GM21447 (cell line): ENCODE data around the gene LAYN.
A peak's percentile ranks its signal among the peaks of the same experiment; 100 is the strongest.

ENCODE experiments used
- ATAC-seq: cut with Tn5 transposase; IDR thresholded peaks from one replicate; pipeline ENCODE4 v1.9.1; 2021; ENCODE audit not compliant: unreplicated experiment

The LAYN gene

DNA sequence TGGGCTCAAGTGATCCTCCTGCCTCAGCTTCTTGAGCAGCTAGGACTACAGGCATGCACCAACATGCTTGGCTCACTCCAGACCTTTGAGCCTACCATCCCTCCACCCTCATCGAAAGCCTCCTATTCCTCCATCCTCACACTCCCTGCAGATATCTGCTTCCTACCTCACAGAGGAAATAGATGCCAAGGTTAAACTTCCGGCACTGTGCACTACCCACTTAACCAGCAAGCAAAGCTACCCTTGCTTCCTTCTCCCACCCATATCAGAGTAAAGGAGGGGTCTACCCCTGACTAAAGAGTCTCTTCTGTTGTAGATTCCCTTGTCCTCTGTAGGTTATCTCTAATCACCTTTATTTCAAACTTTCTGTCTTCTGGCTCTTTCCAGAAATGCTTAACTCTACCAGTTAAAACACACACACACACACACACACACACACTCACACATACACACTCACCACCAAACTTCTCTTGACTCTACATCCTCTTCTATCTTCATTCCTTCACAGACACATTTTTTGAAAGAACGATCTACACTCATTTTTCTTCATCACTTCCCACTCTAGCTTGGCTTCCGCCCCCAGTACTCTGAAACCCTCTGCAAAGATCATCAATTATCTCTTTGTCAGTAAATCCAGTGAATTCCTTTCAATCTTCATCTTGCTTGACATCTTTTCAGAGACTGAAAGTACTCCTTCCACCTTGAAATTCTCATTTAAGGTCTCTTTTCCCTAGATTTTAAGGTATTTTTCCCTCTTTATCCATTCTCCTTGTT is 50.9 kb downstream of the LAYN start:
- no peak for ATAC-seq

DNA sequence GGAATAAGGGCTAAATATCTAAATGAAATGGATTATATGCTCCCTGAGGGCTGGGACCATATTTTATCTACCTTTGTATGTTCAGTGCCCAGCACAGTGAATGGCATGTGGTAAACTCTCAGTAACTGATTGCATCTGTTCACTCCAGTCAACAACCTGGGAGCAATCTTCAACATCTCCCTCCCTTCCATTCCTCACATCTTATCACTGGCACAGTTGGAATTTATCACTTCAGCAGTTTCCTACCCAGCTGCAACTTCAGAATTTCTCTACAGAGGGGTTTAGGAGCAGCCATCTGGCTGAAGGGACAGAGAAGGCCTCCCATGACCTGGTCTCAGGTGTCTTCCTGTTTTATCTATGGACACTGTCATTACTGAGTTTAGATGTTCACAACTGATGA is 52.0 kb downstream of the LAYN start:
- no peak for ATAC-seq

DNA sequence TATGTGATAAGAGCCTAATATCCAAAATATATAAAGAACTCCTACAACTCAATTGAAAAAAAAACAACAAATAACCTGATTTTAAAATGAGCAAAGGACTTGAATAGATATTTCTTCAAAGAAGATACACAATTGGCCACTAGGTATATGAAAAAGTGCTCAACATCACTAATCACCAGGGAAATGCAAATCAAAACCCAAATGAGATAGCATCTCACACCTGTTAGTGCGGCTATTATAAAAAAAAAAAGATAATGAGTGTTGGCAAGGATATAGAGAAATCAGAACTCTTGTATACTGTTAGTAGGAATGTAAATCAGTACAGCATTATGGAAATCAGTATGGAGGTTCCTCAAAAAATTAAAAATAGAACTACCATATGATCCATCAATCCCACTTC is 55.8 kb downstream of the LAYN start:
- no peak for ATAC-seq

DNA sequence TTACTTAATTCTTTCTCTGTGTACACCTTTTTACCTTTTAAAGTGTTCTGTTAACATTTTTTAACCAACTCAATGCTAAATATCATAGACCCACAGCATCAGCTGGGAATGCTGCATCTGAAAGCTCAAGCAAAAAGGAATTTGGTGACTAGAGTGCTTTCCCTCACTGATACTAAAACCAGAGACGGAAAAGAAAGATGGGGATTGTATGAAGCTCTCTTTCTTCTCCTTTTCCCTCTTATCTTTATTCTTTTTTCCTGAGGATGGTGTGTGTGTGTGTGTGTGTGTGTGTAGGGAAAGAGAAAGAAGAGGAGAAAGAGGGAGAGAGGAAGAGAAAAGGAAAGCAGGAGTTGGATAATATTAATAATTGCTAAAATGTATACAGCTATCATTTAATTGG is 57.6 kb downstream of the LAYN start:
- ATAC-seq = no peak

DNA sequence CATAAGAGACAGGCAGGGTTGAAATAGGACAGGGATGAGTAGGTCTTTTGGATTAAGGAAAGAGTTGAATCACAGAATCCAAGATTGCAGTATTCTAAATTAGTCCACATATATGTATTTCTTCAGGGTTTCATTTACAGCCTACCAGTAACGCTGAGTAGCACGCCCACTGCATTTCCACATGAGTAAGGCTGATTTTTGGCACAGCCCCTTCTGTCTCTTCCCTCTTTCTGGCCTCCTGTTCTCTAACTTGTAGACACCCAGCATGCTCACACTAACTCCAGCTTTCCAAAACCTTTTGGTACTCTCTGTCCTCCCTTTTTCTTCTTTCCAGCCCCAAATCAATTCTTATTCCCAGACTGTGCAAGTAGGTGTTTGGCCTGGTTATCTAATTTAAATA is 58.0 kb downstream of the LAYN start:
- ATAC-seq = no peak

DNA sequence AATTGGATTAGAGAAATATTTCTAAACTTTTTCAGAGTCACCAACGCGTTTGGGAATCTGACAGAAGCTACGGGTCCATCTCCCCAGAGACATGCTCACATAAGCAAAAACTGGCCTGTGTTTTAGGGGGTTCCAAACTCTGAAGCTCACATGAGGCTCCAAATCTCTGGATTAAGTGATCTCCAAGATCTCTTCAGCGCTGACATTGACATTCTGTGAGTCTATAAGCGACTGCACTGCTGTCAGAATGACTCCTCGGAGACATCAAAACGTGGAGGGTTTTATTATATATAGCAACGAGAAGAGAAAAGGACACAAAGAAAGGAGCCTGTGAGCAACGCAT is 61.1 kb downstream of the LAYN start:
- ATAC-seq = no peak

DNA sequence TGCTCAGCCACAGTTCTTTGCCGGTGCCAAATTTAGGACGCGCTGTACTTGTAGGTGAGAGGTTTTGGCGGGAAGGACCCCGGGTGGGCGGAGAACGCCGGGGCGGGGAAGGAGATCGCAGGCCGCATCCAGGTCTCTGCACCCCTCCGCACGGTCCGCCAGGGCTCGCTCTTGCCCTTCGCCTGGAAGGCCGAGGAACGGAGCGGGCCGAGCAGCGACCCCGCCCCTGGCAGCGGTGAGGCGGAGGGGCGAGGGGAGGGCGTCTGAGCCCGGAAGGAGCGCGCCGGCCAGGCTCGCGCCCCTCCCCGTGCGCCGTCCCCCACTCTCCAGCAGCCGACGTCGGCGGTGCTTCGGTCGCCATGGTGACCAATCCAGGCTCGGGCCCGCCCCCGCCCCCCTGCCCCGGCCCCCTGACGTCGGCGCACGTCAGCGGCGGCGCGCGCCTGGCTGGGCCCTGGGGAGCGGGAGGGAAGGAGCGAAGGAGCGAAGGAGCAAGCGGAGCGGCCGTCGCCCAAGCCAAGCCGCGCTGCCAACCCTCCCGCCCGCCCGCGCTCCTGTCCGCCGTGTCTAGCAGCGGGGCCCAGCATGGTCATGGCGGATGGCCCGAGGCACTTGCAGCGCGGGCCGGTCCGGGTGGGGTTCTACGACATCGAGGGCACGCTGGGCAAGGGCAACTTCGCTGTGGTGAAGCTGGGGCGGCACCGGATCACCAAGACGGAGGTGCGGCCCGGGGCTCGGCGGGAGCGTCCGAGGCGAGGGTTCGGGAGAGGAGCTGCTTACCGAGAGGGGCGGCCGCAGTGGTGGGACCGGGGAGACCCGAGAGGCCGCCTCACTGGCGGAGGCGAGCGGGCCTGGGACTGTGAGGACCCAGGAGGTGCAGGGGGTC is 61.7 kb downstream of the LAYN start, which contains the start of gene SIK2:
TSS of gene SIK2 (plus strand) at position 471 of the 886 bp plus-strand sequence. CDS start at position 586, 115 bp downstream.
- ATAC-seq = peak; percentile 82

DNA sequence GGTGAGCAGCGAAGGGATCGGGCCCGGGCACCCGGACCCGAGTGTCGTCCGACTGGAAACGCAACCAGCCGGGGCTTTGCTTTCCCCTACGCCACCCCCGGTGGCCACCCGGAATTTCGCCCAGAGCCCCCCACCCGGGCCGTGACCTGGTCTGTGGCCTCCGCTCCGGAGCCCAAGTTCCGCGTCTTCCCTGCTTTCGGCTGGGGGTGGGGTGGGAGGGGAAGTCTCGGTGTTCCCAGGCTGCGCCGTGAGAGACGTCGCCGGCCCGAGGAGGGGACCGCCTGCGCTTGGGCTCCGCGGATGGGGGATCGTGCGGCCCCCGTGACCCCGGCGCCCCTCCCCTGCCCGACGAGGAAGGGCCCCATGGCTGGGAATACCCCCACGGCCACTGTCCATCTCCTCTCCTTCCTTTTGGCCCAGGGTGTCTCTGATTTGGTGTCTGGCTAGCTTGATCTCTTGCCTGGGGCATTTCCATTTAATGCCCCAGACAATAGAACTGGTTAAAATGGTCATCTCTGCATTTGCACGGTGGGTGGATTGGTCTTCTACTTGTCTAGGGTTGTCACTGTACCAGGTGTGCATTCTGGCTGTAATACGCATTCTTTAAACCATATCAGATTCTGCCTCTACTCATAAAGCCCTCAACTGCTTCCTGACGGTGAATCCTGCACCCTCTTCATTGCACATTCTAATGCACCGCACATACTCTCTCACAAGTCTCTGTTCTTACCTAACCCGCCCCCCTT is 62.5 kb downstream of the LAYN start:
- peak; percentile 11 for ATAC-seq

DNA sequence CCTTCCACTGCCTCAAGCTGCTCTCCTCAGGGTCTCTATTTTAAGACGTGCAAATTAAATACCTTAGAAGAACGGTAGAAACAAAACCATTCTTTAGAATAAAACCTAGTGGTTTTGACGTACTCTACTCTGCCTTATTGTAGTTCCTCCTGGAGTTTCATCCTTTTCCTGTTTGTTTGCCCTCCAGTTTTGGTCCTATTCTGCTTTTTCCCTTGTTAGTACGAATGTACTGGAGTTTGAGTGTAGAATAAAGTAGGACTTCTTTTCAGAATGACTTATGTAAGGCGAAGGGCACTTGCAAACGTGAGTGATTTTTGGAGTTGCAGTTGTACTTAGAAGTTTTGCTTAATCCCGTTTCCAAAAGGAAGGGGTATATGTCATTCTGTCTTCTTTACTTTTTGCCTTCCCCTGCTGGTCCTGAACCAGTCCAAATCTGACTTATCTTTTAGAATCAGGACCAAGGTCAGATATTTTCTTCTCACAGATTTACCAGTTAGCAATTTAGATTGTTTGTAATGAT is 63.2 kb downstream of the LAYN start:
- ATAC-seq = no peak

DNA sequence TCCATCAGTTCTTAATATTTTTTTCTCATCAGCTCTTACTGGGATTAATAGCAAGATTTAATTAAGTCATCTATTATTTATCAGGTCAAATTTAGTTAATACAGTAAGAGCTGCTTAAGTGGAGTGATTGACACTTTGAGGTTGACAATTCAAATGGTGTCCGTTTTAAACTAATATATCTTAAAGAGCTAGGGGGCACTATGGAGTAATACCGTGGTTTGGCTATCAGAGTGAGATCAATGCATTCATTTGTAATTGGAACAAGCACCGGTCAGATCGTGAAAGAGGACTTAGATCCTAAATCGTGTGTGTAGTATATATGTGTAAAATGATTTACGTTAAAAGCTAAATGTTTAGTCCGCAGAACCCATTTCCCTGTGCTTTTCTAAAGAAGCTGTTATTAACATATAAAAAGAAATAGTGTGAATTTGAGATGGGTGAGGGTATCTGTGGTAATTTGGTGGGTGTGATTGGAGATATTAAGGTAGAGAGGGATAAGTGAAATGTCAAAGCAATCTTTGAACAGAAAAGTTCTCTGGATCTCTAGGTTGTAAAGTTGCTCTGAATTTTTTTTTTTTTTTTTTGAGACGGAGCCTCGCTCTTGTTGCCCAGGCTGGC is 64.0 kb downstream of the LAYN start:
- no peak for ATAC-seq

DNA sequence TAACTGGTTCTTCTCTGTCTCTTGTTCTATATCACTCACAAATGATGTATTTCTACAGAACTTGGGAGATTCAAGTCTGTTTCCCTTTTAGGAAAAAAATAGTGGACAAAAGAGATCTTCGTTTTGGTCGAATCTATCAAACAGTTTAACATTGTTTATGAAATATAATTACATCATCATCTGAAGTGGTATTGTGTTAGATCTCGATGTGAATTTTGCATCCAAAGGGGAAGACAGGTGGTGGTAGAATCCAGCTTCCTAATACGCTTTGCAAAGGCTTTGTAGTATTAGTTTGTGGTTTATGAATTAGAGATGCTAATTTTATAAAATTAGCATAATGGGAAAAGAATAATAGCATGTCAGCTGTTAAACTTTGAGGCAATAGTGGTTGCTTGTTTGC is 65.2 kb downstream of the LAYN start:
- ATAC-seq = no peak

DNA sequence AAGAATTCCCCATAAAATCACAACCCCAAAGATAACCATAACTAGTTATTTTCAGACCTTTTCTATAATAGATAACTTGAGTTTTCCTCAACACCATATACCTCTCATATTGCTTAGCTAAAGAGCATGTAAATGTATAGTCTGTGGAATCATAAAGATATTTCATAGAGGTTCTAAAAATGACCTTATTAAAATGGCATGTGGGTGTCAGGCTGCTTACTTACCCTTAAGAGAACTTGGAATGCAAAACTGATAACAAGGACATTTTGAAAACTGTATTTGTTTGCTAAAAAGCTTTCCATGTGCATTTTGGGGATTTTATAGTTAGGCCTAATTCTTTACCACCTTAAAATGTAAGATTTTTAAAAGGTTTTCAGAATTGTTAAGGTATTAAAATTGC is 66.5 kb downstream of the LAYN start:
- no peak for ATAC-seq

DNA sequence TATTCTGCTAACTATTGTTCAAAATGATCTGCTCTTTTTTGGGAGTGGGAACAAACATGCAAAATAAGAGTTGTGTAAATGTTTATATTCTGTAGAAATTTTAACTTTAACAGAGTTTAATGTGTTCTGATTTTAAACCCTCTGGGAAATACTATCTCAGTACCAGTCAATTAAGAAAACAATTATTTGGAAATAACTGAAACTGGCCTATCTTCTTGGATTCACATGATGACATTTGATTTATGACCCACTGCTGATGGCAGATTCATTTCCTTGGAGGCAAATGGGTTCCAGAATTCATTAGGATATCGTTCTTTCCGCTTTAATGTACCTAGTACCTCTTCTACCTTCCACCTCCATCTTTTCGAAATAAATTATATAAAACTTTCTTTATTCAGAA is 67.2 kb downstream of the LAYN start:
- no peak for ATAC-seq
